RWPE2 (cell line): Measurements from ENCODE around the gene RIT1.

ENCODE experiments used
- ATAC-seq: fragments of 200-7000 bp; cut with Tn5 transposase; 3 replicates; pipeline ENCODE4 v1.9.1; 2021; ENCODE audit warnings: low read depth
- DNase-seq: peaks from one replicate; pipeline ENCODE4 v3.0.0-alpha.2; 2020; ENCODE audit warnings: low spot score
- H3K27ac ChIP-seq: fragments of 450-650 bp; 2 replicates; pipeline ENCODE4 v1.5.1; 2017; ENCODE audit warnings: mild to moderate bottlenecking; ENCODE audit not compliant: poor library complexity, severe bottlenecking
- H3K27me3 ChIP-seq: fragments of 250-450 bp; sonication (Bioruptor Pico); 2 replicates; pipeline ENCODE4 v1.5.1; 2021; ENCODE audit warnings: mild to moderate bottlenecking, moderate library complexity; ENCODE audit not compliant: insufficient read depth, poor library complexity, severe bottlenecking
- H3K36me3 ChIP-seq: fragments of 250-450 bp; sonication (Bioruptor Pico); 2 replicates; pipeline ENCODE4 v1.5.1; 2020; ENCODE audit warnings: low read depth, mild to moderate bottlenecking, moderate library complexity
- H3K4me1 ChIP-seq: fragments of 250-450 bp; sonication (Bioruptor Pico); 2 replicates; pipeline ENCODE4 v1.5.1; 2021; ENCODE audit warnings: mild to moderate bottlenecking, moderate library complexity; ENCODE audit not compliant: insufficient read depth, poor library complexity, severe bottlenecking
- H3K4me3 ChIP-seq: fragments of 250-450 bp; sonication (Bioruptor Pico); 2 replicates; pipeline ENCODE4 v1.5.1; 2021; ENCODE audit warnings: mild to moderate bottlenecking, moderate library complexity; ENCODE audit not compliant: severe bottlenecking
- H3K9me3 ChIP-seq: fragments of 250-450 bp; sonication (Bioruptor Pico); 2 replicates; pipeline ENCODE4 v1.5.1; 2021; ENCODE audit warnings: mild to moderate bottlenecking, moderate library complexity; ENCODE audit not compliant: severe bottlenecking
- TF ChIP-seq, protein P1 (sequence below): fragments of 450-650 bp; IDR thresholded peaks from one replicate; pipeline ENCODE4 v1.5.1; 2017; ENCODE audit warnings: mild to moderate bottlenecking, moderate library complexity; ENCODE audit not compliant: poor library complexity, severe bottlenecking

RIT1 gene, protein sequence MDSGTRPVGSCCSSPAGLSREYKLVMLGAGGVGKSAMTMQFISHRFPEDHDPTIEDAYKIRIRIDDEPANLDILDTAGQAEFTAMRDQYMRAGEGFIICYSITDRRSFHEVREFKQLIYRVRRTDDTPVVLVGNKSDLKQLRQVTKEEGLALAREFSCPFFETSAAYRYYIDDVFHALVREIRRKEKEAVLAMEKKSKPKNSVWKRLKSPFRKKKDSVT

DNA sequence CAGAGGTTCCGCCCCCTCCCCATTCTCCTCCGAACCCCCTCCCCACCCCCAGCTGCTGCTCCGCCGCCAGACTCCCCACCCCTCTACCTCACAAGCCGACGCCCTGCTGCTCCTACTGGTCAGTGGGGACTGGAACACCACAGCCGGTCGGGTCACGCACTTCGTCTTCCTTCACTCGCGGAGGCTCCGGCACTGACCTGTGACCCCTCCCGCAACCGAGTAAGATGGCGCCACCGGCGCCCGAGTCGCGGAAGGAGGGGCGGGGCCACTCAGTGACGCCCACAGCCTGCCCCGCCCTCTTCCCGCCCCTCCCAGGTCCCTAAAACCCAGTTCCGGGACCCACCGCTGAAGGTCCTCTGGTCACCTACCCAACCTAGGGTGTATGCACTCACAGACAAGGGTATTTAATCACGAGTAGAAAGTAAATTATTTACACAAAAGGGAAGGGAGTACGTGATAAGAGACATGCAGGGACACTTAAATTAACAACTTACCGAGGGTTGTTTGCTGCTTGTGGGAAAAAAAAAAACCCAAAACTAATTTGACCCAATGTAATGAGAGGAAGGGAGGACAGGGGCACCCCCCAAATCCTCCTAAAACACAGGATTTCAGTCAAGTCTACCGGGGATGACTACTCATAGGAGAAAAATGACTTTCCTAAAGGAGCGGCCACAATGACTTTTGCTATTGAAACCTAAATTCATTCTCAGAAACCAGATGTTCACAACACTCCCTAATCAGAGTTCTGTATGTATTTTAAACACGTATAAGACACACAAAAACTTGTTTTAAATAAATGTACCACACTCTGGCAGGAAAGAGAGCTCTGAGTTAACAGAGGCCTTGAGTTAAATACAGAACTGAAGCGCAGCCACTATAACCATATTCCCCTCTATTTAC is at the start of gene RIT1:
TSS of gene RIT1 (minus strand) at position 194 of the 900 bp plus-strand sequence. CDS start 588 bp downstream, outside the sequence.
- Histone ChIP-seq H3K4me3 (peak within 1 kb of the TSS; percentile 36), H3K9me3 (no peaks in the 10 kb centered on the region), H3K27me3 (no peaks in the 10 kb centered on the region), H3K4me1 (peaks cover 8% of the 10 kb centered on the region), H3K36me3 (peaks cover 85% of the 10 kb centered on the region), H3K27ac (peak within 1 kb of the TSS; percentile 73)
- ATAC-seq (peak; percentile 86), DNase-seq (peak; percentile 80)
- TF ChIP-seq, protein P1, sequence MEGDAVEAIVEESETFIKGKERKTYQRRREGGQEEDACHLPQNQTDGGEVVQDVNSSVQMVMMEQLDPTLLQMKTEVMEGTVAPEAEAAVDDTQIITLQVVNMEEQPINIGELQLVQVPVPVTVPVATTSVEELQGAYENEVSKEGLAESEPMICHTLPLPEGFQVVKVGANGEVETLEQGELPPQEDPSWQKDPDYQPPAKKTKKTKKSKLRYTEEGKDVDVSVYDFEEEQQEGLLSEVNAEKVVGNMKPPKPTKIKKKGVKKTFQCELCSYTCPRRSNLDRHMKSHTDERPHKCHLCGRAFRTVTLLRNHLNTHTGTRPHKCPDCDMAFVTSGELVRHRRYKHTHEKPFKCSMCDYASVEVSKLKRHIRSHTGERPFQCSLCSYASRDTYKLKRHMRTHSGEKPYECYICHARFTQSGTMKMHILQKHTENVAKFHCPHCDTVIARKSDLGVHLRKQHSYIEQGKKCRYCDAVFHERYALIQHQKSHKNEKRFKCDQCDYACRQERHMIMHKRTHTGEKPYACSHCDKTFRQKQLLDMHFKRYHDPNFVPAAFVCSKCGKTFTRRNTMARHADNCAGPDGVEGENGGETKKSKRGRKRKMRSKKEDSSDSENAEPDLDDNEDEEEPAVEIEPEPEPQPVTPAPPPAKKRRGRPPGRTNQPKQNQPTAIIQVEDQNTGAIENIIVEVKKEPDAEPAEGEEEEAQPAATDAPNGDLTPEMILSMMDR: no peak

DNA sequence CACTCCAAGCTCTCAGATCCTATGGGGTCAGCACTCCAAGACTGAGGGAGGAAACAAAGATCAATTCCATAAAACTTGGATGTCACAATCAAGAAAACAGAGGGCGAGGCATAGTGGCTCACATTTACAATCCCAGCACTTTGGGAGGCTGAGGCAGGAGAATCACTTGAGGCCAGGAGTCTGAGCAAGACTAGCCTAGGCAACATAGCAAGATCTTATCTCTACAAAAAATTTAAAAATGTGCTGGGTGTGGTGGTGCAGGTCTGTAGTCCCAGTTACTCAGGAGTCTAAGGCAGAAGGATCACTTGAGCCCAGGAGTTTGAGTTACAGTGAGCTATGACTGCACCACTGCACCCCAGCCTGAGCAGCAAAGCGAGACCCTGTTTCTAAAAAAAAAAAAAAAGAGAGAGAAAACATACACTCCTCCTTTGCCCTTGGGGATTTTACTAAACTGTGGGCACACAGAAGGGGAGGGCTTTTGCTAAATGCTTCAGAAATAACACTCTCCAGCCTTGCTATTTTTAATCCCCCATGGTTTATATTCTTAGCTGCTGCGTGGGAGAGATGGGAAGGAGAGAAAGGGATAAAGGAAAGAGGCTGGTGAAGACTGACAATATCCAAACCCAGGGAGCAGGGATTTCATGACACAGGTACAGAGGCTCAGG is 49.1 kb upstream of the RIT1 start:
- DNase-seq (no peak), ATAC-seq (no peak)
- Histone ChIP-seq H3K9me3 (no peaks in the 10 kb centered on the region), H3K27me3 (no peaks in the 10 kb centered on the region), H3K36me3 (peaks cover 95% of the 10 kb centered on the region), H3K4me1 (peaks cover 22% of the 10 kb centered on the region), H3K4me3 (no peak overlapping the region), H3K27ac (peak overlapping the region; percentile 86)
- TF ChIP-seq, protein P1: no peak

DNA sequence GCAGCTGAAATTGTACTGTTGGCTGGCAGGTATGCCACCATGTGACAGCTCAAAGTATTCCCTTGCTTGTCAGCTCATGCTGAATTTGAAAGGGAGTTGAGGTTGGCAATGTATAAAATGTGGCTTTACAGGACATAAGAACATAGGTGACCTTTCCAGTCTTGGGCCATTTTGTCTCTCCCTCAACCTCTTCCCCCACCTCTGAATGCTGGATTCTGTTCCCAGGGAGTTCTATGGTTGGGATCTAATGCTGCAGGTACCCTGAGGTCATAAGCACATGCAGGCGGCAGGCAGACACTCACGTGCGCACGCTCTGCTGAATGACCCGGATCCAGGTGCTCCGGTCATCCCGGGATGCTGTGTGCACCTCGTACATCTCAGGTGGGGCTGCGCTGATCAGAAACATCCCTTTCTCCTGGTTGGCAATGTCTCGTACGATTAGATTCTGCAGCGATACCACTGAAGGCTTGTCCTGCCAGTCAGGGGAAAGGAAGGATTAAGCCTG is 46.3 kb upstream of the RIT1 start:
- no peak for ATAC-seq
- Histone ChIP-seq H3K36me3 (peaks cover 94% of the 10 kb centered on the region), H3K27ac (no peak overlapping the region), H3K4me1 (peaks cover 15% of the 10 kb centered on the region), H3K27me3 (no peaks in the 10 kb centered on the region), H3K9me3 (no peaks in the 10 kb centered on the region), H3K4me3 (no peak overlapping the region)
- TF ChIP-seq, protein P1: no peak
- DNase-seq: no peak

DNA sequence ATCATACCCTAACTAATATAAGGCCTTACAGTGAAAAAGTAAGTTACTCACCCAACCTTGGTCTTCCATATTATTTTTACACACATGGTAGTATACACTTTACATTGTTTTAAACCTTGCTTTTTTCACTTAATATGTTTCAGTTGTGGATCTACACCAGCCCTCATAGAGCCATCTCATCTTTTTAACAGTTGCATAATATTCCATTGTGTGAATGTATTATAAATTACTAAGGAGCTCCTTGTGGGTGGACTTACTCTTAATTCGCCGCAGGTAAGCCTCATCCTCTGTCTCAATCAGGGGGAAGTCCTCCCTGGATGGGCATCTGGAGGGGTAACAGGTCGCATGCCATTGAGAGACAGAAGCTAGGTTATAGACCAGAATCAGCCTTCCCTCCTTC is 43.5 kb upstream of the RIT1 start:
- TF ChIP-seq, protein P1: no peak
- H3K4me1 ChIP-seq: no peaks in the 10 kb centered on the region
- peaks cover 96% of the 10 kb centered on the region for H3K36me3 ChIP-seq
- DNase-seq: no peak
- H3K4me3 ChIP-seq: no peak overlapping the region
- H3K27me3 ChIP-seq: no peaks in the 10 kb centered on the region
- H3K27ac ChIP-seq: no peak overlapping the region
- no peak for ATAC-seq
- H3K9me3 ChIP-seq: no peaks in the 10 kb centered on the region
